GM19395 (cell line): Measurements from ENCODE around the gene PCDH7.

Source experiments
- ATAC-seq: cut with Tn5 transposase; IDR thresholded peaks from one replicate; pipeline ENCODE4 v1.9.1; 2021; ENCODE audit warnings: mild to moderate bottlenecking, moderate library complexity; ENCODE audit not compliant: unreplicated experiment

PCDH7 gene

DNA sequence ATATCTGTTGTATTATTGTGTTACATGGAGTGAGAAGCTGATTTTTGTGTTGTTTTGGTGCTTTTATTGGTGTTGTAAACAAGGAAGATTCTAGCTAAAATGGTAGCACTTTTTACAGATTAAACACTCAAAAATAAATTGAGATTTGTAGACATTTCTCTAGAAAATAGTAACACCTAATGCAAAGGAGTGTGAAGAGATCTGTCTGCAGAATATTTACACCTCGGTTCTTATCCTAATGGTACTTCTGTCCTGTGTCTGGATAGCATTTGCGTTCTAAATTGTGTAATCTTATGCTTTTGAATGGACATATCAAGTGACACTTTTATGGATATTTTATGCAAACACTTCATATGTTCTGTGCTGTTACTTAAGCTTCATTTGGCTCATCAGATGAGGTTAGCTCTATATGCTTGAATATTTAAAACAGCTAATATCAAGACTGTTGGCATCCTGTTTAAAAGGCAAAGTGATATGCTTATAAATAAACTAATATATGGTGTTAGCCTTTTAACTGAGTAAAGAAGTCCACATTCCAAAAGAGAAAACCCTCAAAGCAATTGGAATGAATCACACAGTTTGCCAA, 6.0 kb downstream of the PCDH7 start:
- no peak for ATAC-seq

DNA sequence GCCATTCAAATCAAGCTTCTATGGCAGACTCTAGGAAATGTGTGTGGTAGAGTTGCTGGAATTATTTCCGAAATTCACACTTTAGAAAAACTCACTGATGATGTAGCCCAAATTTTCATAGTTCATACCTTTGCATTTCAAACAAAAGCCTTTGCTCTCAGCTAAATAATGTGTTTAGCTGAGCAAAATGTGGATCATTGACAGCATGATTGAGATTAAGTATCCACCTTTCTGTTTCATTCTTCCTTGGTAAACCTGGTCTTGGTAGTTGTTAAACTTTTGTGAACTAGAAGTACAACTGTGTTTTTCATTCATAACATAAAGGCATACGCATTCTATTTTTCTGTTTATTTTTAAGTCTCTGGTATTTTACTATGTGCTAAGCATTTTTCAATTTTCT, 7.2 kb downstream of the PCDH7 start:
- ATAC-seq = no peak

DNA sequence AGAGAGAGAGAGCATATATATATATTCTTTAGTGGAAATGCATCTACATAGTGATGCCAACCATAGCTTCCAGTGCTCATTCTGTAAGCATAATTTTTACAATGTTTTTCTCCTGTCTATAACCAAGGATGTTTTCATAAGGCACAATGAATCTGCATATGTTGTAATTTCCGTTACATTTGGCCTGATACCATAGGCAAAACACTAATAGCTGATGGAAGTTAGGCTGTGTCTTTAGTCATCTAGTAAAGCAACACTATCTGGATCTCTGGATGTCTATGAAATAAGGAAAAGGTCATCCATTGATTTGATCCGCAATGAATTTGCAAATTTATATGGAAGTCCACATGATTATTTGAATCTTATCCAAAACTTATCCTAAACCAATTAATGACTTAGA, 8.1 kb downstream of the PCDH7 start:
- ATAC-seq = no peak

GRCh38 chr4:30743897-30744296, 23.7 kb downstream of the PCDH7 start:
- ATAC-seq = no peak

- no peak for ATAC-seq
These were observed 24.2 kb downstream of the PCDH7 start for GRCh38 chr4:30744386-30744785.

DNA sequence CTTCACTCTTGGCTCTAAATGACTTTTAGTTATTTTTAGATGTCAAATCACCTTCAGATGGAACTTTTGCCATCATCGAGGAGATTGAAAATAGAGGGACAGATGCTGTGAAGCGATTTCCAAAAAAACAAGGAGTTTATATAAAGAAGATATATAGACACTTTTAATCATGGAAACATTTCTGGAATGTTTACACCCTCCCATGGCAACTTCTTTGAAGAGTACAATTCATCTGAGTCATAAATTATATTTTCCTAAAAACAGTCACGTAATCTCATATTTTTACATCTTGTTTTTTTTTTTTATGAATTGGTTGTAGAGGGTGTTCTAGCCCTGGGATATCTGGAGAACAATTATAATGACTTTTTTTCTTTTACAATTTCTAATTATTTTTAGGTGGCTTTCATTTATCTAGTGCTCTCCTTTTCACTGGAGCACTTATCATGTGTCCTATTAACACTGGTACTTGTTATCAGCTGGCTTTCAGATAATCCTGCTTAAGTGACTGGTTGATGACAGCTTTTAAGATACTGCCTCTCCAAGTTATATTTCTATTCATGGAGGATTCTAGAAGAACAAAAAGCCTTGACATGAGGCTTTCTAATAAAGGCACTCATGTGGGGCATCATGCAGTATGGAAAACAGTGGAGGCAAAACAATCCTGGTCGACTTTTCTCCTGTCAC, 24.9 kb downstream of the PCDH7 start:
- ATAC-seq = no peak

- ATAC-seq = no peak
These were observed 26.6 kb downstream of the PCDH7 start for GRCh38 chr4:30746735-30747134.

DNA sequence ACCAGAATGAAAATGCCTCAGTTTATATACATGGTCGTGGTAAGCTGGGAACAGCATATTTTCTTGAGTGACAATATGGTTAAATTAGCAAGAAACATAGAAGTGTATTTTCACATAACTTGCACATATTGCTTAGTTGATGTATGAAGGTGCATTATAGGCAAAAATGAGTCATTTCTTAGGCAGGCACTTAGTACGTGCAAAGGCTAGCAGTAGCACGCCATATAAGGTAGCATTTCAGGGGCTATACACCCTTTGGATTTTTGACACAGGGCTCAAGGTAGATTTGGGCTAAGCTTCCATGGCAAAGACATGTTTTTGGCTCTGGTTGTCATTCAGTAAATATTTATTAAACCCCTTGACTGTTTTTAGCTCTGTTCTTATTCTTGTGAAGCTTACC, 33.1 kb downstream of the PCDH7 start:
- no peak for ATAC-seq

GRCh38 chr4:30754021-30754420, 33.9 kb downstream of the PCDH7 start:
- ATAC-seq = no peak

GRCh38 chr4:30755346-30755745, 35.2 kb downstream of the PCDH7 start:
- ATAC-seq = no peak

DNA sequence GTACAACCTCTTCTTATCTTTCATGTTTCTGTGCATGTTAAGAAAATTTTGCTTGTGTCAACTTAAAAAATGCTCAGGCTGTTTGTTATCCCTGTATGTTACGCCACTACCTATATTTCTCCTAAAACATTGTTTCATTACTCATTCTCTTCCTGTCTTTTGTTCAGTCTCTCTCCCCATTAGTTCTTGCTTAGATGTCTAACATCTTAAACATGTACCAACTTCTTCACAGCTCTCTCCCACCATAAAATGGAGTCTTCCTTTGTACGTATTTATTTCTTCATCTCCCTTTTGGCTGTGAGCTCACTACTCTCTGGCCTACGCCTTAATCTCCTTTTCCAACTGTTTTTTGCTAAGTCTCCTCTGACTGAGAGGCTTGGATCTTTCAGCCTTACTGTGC, 36.4 kb downstream of the PCDH7 start:
- no peak for ATAC-seq

- ATAC-seq = no peak
These were observed 37.2 kb downstream of the PCDH7 start for GRCh38 chr4:30757357-30757756.

- no peak for ATAC-seq
These were observed 40.4 kb downstream of the PCDH7 start for GRCh38 chr4:30760551-30760950.

GRCh38 chr4:30763321-30763727, 43.2 kb downstream of the PCDH7 start:
- no peak for ATAC-seq

DNA sequence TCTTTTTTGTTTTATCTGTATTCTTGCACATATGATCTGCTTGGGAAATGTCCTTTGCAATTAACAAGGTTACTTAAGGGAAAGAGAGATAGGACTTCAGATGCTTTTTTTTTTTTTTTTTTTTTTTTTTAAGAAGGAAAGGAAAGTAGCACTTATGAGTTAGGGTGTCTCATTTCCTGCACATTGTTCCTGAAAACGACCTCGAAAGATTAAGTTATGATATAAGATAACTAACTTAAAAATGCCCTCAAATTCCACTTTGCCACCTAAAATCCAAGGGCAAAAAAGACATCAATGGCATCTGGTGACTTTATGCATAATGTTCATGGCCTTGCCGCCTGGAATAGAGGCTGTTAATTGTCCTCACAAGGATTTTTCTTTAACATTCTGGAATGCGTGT, 44.9 kb downstream of the PCDH7 start:
- no peak for ATAC-seq

GRCh38 chr4:30767147-30767845, 47.1 kb downstream of the PCDH7 start:
- ATAC-seq = no peak

DNA sequence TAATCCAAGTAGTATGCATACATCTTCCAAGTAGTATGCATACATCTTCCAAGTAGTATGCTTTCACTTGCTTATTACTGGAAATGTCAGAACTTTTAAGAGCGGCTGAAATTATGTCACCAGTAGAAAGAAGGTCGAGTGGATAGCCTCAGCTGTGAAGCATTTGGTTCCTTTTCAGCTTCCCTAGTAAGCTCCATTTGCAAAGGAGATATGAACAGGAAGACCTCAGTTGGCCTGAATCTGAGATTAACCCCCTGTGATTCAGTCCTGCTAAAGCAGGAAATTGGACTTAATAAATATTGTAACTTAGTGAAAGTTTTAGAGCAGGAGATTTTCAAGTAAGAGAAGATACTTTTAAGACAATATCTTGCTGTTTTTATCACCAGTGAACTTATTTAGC, 48.1 kb downstream of the PCDH7 start:
- no peak for ATAC-seq

GRCh38 chr4:30769093-30769492, 48.9 kb downstream of the PCDH7 start:
- no peak for ATAC-seq

DNA sequence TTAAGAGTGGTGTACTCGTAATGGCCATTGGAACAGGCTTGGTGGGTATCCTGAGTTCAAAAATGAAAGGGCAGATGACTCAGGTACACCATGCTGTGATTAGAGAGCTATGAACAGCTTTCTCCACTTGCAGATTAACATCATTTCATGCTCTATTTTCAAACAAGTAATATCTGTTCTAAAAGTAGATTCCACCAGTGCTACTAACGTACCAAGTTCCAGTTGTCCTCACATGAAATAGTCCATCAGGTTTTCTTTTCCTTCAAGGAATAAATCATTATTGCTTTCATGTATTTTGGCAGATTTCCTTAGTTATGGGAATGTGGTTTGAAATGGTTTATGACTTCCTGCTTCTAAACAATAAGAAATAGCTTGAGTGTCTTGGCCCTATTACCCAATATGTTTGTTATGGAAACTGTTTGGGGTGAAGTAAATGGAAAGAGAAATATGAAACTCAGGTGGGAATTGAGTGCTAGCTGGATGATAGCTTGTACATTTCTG, 49.9 kb downstream of the PCDH7 start:
- ATAC-seq = no peak

- ATAC-seq = no peak
These were observed 50.6 kb downstream of the PCDH7 start for GRCh38 chr4:30770812-30771211.

DNA sequence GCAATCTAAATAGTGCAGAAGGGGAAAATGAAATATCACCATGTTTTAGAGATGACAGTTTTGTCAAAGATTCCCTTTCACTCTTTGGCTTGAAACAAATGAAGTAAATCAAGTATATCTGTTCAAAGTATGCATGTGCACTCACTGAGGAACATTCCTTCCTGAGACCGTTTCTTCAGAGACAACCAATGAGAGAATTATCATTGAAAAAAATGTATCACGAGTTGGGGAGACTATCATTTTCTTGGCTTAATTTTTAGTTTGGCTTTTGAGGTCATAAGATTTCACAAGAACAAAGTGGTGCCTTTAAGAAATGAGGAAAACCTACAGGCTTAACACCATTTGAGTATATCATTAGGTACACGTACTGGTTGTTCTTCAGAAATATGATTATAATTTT, 56.3 kb downstream of the PCDH7 start:
- ATAC-seq = no peak

GRCh38 chr4:30776921-30777415, 56.8 kb downstream of the PCDH7 start:
- ATAC-seq = no peak
